GM20000 (cell line): Measurements from ENCODE around the gene POLR3C.
"Not testable (repeated sequence)": the region's sequence is repeated elsewhere in the genome, so short reads cannot be mapped to it uniquely, and the experiment has no call there.

Experiments
- DNase-seq: peaks from one replicate; pipeline ENCODE4 v3.0.0; 2012; ENCODE audit warnings: low spot score
- TF ChIP-seq, protein P1 (sequence below): IDR thresholded peaks from 2 replicates; pipeline ENCODE4 v1.5.1; 2012; ENCODE audit warnings: mild to moderate bottlenecking, control low read depth; ENCODE audit errors: extremely low read depth, missing control alignments

The POLR3C gene

DNA sequence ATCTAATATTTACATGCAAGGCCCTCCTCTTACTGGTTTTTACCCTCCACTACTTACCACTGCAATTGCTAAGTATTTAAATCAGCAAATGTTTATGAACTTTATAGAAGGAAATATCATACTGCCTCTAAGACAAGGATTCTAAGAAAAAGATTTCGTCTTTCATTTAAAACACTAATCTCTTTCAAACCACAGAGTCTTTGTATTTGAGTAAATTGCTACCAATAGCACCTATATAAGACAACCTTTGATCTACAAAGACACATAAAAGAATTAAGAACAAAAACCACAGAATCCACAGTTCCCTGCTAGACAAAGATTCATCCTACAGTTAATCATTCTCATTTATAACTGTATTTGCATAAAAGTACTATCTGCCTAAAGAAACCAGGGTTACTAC lies 37.7 kb upstream of the POLR3C start:
- no peak for DNase-seq
- TF ChIP-seq, protein P1, sequence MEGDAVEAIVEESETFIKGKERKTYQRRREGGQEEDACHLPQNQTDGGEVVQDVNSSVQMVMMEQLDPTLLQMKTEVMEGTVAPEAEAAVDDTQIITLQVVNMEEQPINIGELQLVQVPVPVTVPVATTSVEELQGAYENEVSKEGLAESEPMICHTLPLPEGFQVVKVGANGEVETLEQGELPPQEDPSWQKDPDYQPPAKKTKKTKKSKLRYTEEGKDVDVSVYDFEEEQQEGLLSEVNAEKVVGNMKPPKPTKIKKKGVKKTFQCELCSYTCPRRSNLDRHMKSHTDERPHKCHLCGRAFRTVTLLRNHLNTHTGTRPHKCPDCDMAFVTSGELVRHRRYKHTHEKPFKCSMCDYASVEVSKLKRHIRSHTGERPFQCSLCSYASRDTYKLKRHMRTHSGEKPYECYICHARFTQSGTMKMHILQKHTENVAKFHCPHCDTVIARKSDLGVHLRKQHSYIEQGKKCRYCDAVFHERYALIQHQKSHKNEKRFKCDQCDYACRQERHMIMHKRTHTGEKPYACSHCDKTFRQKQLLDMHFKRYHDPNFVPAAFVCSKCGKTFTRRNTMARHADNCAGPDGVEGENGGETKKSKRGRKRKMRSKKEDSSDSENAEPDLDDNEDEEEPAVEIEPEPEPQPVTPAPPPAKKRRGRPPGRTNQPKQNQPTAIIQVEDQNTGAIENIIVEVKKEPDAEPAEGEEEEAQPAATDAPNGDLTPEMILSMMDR: no peak

DNA sequence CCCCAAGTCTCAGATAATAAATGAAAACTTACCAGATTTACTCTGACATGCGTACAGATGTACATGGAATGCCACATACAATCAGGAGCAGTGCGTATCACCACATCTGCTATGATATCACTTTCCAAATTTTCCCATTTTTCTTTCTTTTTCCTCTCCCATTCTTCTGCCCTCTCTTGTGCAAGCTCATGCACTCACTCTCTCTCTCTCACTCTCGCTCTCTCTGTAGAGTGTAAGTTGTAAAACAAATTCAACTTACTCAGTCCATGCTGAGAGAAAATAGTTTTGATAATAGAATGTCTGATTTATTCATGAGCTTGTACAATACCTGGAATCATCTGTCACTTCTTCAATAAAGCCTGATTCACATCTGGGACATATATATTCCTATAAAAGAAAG lies 35.4 kb upstream of the POLR3C start:
- TF ChIP-seq, protein P1: no peak
- DNase-seq: no peak

DNA sequence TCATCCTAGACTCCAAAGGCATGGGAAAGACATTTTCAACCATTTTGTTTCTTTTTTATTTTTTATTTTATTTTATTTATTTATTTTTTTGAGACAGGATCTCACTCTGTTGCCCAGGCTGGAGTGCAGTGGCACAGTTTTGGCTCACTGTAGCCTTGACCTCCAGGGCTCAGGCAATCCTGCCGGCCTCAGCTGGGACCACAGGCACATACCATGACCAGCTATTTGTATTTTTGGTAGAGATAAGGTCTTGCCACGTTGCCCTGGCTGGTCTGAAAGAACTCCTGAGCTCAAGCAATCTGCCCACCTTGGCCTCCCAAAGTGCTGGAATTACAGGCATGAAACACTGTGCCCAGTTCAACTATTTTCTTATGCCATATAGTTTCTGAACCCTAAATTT lies 32.1 kb upstream of the POLR3C start:
- not testable (repeated sequence) for DNase-seq

DNA sequence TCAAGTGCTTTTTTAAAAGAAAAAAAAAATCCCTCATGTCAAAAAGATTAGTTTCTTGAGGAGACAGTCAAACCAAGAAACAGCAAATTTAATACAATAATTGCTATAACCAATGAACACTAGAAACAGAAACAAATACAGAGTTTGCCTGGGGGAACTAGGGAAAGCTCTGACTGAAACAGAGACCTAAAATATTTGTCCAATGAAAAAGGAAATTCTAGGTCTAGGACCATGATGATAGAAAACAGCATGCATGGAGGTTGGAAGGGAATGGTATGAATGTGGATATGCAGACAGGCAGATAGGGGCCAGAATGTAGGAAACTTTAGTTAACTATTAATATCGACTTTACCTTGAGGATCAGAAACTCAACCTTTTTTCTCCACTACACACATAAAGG lies 31.5 kb upstream of the POLR3C start:
- DNase-seq: no peak
- TF ChIP-seq, protein P1: no peak

DNA sequence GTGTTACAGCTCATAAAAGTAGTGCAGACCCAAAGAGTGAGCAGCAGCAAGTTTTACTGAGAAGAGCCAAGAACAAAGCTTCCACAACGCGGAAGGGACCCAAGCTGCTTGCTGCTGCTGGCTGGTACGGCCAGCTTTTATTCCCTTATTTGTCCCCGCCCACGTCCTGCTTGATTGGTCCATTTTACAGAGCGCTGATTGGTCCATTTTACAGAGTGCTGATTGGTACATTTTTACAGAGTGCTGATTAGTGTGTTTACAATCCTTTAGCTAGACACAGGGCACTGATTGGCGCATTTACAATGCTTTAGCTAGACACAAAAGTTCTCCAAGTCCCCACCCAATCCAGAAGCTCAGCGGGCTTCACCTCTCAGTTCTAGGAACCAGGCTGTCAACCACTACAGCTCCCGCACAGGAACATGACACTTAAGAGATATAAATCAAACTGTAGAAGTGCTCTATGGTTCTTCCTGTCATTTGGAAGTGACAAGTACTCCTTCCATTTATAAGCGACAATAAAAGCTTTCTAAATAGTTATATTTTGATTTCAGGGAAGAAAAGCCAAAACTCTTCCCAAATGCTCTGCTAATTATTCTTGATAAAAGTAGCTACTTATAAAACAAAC lies 28.6 kb upstream of the POLR3C start:
- no peak for DNase-seq
- TF ChIP-seq, protein P1: no peak

DNA sequence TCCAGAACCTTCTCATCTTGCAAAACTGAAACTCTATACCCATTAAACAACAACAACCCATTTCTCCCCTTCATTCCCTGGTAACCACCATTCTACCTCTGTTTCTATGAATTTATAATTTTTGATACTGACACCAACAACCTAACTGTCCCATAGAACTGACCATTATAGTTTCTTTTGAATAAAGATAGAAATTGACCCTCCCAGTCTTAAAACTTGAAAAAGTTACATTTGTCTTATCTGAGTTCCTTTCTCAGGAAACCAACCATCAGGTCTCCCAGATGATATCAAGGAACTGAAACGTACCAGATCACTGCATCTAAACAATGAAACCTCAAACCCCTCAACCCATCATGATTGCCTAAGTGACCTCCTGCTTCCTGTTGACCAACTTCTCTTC lies 27.2 kb upstream of the POLR3C start:
- TF ChIP-seq, protein P1: no peak

GRCh38 chr1:145799806-145800205 lies 24.2 kb upstream of the POLR3C start:
- TF ChIP-seq, protein P1: no peak
- no peak for DNase-seq

More for the DNA sequence above, 27.2 kb upstream of the POLR3C start:
- DNase-seq: no peak
